ENCODE results near the gene TAGLN. TPM values are rescaled to one million over a fixed set of nuclear protein-coding genes. Genes with fewer than 3 reads are reported as not detected.

TAGLN gene
- total RNA-seq, 2 experiments from 2014 or later, result 2.0 to 2.5 TPM

DNA sequence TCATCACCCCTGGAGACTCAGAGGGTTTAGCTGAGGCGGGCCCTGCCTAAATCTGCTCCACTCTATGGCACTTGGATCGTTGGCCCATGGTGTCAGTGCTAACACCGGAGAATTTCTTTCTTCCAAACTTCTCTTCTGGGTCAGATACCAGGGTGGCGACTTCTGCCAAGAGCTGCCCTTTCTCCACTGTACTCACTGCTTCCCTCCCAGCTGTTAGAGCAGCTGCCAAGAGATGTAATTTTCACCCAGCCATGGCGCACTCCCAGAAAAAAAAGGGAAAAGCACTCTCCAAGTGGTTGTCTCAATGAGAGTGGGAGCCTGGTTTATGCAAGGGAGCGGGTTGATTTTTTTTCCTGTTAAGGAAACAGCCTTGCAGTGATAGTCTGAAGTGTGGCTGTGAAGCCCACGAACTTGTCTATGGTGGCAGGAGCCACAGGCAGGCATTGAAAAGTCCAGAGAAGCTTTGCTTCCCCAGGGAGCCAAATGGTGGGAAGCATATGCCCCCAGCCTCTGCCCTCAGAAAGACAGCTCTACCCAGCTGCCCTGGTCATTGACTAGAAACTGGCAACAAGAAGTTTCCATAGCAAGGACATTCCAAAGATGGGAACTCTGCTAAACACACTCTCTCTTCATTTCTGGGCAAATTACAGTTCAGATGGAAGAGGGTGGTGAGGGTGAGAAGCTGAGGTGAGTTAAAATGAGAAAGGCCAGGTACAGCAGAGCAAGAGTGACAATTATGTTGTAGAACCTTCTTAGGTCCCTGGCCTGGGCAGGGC is 22.0 kb downstream of the TAGLN start:
- H3K4me3 Mint-ChIP-seq, result no peak overlapping the region
- H3K9me3 Mint-ChIP-seq, result no peaks in the 10 kb centered on the region
- DNase-seq (no peak), ATAC-seq (no peak)
- TF ChIP-seq, protein P1, sequence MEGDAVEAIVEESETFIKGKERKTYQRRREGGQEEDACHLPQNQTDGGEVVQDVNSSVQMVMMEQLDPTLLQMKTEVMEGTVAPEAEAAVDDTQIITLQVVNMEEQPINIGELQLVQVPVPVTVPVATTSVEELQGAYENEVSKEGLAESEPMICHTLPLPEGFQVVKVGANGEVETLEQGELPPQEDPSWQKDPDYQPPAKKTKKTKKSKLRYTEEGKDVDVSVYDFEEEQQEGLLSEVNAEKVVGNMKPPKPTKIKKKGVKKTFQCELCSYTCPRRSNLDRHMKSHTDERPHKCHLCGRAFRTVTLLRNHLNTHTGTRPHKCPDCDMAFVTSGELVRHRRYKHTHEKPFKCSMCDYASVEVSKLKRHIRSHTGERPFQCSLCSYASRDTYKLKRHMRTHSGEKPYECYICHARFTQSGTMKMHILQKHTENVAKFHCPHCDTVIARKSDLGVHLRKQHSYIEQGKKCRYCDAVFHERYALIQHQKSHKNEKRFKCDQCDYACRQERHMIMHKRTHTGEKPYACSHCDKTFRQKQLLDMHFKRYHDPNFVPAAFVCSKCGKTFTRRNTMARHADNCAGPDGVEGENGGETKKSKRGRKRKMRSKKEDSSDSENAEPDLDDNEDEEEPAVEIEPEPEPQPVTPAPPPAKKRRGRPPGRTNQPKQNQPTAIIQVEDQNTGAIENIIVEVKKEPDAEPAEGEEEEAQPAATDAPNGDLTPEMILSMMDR (IDR thresholded peaks at IDR 0.05), result no peak
- ChIA-PET POLR2A (interaction anchor here (1.0 to 3.6 kb wide), 5 partner anchors 9 to 77 kb away, joined by 3 to 21 read pairs (median 6); partner anchors contain the start of gene PAFAH1B2), CTCF (interaction anchor here (1.1 to 2.2 kb wide), 3 partner anchors 9 to 41 kb away, joined by 4 to 19 read pairs (median 4); no protein-coding TSS in a partner anchor)
- H3K4me1 Mint-ChIP-seq (ENCODE audit: low read depth), result peaks cover 4% of the 10 kb centered on the region
- H3K27ac Mint-ChIP-seq, result no peak overlapping the region
- H3K27me3 Mint-ChIP-seq, result no peaks in the 10 kb centered on the region
- intact Hi-C loops (cut with micrococcal nuclease), result no loop called here
- H3K36me3 Mint-ChIP-seq (ENCODE audit: low read depth), result peaks cover 56% of the 10 kb centered on the region

DNA sequence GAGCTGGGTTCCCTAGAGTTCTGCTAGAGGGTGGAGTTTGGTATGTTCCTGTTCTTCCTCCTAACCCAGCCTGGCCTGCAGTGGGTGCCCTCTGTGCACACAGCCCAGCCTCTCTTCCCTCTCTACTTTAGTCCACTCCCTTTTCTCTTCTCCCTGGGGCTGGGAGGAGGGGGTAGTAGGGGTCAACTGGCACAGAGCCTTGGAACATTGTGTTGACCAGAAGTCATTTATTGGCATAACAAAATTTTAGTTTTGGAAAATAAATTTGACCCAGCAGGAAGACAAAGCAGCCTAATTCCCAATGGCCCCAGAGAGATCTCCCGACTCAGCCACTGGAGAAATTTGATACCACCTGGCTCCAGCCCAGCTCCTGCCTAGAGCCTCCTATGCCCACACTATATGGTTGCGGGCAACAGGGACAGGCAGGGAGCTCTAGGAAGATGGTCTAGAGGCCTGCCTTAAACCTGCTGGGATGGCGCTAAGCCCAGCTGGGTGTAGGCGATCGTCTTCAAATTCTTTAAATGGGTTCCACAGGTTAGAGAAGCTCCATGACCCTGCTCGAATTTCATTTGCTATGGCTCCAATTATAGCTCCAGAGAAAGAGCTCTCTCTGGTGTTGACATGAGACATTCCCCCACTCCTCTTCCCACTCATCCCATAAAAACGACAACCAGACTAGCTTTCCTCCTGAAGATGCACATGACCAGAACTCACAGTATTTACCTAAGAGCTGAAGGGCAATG is 22.8 kb downstream of the TAGLN start:
- Mint-ChIP-seq H3K9me3 (no peaks in the 10 kb centered on the region), H3K4me1 (ENCODE audit: low read depth) (peaks cover 8% of the 10 kb centered on the region), H3K36me3 (ENCODE audit: low read depth) (peaks cover 58% of the 10 kb centered on the region), H3K27me3 (no peaks in the 10 kb centered on the region), H3K4me3 (no peak overlapping the region), H3K27ac (no peak overlapping the region)
- intact Hi-C loops (cut with micrococcal nuclease), result no loop called here
- ChIA-PET POLR2A (interaction anchor here (0.6 to 3.6 kb wide), 5 partner anchors 9 to 935 kb away, joined by 3 to 21 read pairs (median 6); partner anchors contain the start of gene PAFAH1B2), CTCF (interaction anchor here (2.2 kb wide), 1 partner anchor 41 kb away, joined by 19 read pairs; no protein-coding TSS in a partner anchor)
- TF ChIP-seq, protein P1 (IDR thresholded peaks at IDR 0.05), result no peak
- ATAC-seq (no peak), DNase-seq (no peak)

DNA sequence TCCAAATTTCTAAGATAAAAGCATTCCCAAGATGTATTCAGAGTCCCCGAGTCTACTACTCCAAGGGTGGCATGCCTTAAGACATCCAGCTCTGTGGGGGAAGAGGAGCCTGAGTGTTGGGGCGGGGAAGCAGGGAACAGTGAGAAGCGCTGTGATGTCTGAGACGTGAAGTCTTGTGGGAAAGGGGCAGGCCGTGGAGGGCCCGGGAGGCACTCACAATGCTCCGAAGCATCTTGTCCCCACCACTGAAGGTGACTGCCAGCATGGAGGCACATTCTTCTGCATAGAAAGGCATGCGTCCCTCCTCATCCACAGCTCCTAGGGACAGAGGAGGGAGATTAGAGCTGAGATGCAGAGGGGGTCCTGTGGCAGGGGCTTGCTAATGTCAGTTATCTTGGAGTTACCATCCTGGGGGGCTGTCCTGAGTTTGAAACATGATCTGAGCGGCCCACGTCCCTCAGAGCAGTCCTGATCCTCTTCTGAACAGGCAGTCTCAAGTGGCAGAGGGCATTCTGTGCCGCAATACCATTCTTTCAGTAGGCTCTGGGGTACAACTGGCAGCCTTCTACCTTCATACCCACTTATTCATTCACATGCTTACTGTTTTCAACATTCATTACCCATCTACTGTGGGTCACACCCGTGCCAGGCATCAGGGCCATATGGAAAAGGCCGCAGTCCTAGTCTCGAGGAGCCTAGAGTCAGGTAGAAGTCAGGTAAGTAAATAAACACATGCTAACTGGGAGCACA is 24.0 kb downstream of the TAGLN start:
- CTCF ChIA-PET, result interaction anchor here (0.9 to 2.2 kb wide), 2 partner anchors 43 to 118 kb away, joined by 3 to 19 read pairs; no protein-coding TSS in a partner anchor
- intact Hi-C loops (cut with micrococcal nuclease), result no loop called here
- peaks cover 61% of the 10 kb centered on the region for H3K36me3 Mint-ChIP-seq (ENCODE audit: low read depth)

DNA sequence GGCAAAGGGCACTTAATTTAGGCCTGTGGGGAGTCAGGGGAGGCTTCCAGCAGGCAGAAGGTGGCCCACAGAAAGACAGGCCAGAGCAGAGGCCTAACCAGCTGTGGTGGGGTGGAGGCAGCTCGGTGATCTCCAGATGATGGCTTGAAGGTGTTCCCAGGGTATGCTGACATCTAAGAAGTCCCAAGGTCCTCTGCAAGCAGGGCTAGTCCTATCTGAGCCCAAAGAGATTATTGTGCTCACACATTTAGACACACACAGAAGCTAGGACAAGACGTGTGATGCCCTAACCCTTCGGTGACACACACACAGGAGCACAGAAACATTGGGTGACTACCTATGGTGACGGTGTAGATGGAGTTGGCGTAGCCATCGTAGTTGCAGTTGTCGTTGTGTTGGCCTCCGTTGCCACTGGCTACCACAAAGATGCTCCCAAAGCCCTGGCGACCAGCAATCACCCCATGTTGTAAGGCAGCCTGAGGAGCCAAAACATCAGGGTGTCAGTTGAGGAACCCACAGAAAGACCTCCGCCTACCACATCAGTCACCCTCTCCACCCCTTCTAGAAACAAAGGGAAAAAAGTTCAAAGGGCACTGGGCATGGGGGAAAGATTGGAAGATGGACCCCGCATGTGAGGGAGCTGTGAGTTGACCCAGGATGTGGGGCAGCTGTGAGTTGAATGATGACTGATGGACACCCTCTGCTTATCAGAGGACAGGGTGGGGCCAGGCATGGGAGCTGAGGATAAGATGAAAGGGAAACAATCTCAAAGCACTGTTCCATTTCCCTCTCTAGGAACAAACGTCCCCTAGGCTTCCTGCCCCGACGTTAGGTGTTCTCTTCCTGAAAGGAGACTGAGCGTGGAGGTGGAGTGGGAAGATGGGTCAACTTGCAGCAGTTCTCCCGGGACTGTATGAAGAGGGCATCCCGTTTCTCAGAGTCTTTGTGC is 24.8 kb downstream of the TAGLN start:
- TF ChIP-seq, protein P1 (IDR thresholded peaks at IDR 0.05), result no peak
- ATAC-seq (no peak), DNase-seq (no peak)
- intact Hi-C loops (cut with micrococcal nuclease), result no loop called here
- H3K27ac Mint-ChIP-seq, result no peak overlapping the region
- CTCF ChIA-PET, result interaction anchor here (0.9 to 11.6 kb wide), 5 partner anchors 29 to 118 kb away, joined by 3 to 125 read pairs (median 3); partner anchors contain the start of gene SIDT2
- POLR2A ChIA-PET, result interaction anchor here (0.6 to 2.0 kb wide), 4 partner anchors 44 to 369 kb away, joined by 3 to 6 read pairs (median 4); partner anchors contain the start of genes PAFAH1B2 and SIDT2
- peaks cover 16% of the 10 kb centered on the region for H3K4me1 Mint-ChIP-seq (ENCODE audit: low read depth)
- H3K4me3 Mint-ChIP-seq, result no peak overlapping the region
- no peaks in the 10 kb centered on the region for H3K9me3 Mint-ChIP-seq
- H3K27me3 Mint-ChIP-seq, result no peaks in the 10 kb centered on the region
- H3K36me3 Mint-ChIP-seq (ENCODE audit: low read depth), result peaks cover 60% of the 10 kb centered on the region

More for the DNA sequence above, 24.0 kb downstream of the TAGLN start:
- DNase-seq, result no peak
- ATAC-seq, result no peak
- no peak overlapping the region for H3K4me3 Mint-ChIP-seq
- POLR2A ChIA-PET, result interaction anchor here (0.6 to 2.0 kb wide), 3 partner anchors 44 to 368 kb away, joined by 3 to 6 read pairs (median 3); partner anchors contain the start of gene PAFAH1B2
- H3K27ac Mint-ChIP-seq, result no peak overlapping the region
- H3K9me3 Mint-ChIP-seq, result no peaks in the 10 kb centered on the region
- TF ChIP-seq, protein P1 (IDR thresholded peaks at IDR 0.05), result no peak
- peaks cover 10% of the 10 kb centered on the region for H3K4me1 Mint-ChIP-seq (ENCODE audit: low read depth)
- no peaks in the 10 kb centered on the region for H3K27me3 Mint-ChIP-seq

Measured in activated CD8-positive, alpha-beta T cell treated with anti-CD3 and anti-CD28 coated beads for 36 hours (primary cell).